Esophagus mucosa (tissue), 1 donor: ENCODE results near the gene SRGAP2. TPM values are rescaled to one million over a fixed set of nuclear protein-coding genes. Genes with fewer than 3 reads are reported as not detected.
"Not testable (repeated sequence)": the region's sequence is repeated elsewhere in the genome, so short reads cannot be mapped to it uniquely, and the experiment has no call there.

Source experiments
- ATAC-seq: fragments of 200-7000 bp; cut with Tn5 transposase; one replicate; pipeline ENCODE4 v1.9.1; 2020
- total RNA-seq: library from RNA; stranded (reverse); gene quantifications from one replicate; pipeline ENCODE4 v1.2.4, GENCODE V29; 2023
- donor health status: DM: yes; HTN: yes; CAD: no.

Gene SRGAP2
- 33.0 TPM for total RNA-seq

DNA sequence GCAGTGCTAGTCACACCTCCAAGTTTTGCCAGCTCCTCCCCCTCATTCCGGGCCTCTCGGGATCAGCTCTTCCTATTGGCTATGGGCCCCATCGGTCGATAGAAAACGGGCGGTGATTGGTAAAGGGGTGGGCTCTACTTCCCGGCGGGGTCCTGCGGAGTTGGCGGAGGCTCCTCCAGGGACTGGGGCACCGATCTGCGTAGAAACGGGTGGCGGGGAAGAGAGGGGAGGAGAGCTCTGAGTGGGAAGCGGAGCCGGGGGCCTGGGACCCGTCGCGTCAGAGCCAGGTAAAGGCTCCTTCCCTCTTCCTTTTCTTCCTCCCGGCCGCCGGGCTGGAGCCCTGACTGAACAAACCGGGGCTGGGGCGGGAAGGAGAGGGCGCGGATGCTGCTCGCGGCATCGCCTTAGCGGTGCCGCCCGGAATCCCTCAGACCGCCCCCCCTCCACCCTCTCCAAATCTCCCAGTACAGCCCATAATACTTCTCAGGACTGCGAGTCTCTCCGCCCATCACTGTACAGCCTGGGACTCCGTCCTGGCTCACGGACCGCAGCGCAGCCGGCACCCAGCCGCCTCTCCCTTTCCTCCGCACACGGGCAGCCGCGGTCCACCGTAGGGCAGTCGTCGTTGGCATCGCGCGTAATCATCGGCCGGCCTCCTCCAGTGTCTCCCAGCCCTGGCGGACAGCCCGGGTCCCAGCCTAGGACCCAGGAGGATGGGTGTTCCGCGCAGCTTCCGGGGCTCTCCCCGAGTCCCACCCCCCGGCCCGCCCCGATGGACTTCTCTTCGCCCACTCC lies at the start of gene SRGAP2:
SRGAP2 (plus strand) TSS at position 178 of the 795 bp plus-strand sequence. CDS start 2,430 bp downstream, outside the sequence.
- peak; percentile 50 for ATAC-seq

DNA sequence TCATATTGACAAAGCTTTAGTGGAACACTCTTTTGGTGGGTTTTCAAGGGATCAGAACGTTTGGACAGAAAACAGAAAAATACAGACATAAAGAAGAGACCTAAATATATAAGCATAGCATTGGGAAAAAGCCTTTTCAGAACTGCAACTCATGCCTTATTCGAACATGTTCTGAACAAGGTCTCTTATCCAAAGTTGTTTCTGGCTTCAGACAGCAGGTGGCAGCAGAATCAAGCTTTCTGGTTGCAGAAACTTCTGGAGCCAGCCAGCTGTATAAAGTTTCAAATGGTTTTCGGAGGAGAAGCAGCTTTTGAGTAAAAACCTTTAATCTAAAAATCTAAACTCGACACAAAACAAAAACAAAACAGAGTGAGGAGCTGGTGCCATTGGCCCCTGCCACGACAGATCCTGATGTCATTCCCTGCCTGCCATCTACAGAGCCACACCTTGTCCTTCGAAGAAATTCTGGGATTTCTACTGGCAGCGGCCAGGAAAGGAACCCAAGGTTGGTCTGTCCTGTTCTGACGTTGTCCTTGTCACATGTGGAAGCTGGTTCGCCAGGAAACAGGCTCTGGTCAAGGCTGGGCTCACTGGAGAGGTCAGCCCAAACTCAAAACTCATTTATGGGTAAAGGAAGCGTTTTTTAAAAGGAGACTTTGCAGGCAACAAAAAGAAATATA lies 35.9 kb upstream of the SRGAP2 start:
- ATAC-seq = peak; percentile 64

DNA sequence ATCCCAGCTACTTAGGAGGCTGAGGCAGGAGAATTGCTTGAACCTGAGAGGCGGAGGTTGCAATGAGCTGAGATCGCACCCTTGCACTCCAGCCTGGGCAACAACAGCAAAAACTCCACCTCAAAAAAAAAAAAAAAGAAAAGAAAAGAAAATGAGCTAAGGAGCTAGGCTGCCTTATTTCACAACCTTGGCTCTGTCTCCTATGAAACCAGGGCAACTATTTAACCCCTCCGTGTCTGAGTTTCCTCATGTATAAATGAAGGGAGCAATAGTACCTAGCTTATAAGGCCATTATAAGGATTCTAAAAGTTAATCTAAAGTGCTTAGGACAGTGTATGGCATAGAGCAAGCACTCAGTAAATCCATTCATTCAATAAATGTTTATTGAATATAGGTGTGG lies 33.5 kb upstream of the SRGAP2 start:
- peak; percentile 71 for ATAC-seq

DNA sequence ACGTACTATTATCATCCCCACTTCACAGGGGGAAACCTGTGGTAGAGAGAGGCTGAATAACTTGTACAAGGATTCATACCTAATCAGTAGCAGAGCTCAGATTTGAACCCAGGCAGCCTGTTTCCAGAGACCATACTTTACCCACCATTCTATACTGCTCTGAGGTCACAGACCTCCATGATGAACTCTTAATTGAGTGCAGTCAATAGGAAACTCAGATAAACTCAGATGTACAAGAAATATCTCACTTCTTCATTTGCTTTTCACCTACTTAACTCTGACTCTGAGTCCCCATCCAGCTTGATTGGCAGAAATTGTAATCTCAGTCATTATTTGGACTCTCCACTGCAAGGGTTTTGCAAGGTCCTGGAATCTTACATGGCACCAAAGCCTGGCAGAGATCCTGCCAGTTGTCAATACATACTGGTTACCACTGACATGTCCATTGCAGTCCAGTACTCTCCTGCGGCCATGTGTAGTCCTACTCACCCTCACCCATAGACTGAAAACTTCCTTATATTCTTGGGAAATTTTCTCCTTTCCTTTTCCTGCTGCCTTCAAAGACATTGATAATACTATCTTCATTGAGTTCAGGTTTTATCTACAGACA lies 30.1 kb upstream of the SRGAP2 start:
- not testable (repeated sequence) for ATAC-seq

DNA sequence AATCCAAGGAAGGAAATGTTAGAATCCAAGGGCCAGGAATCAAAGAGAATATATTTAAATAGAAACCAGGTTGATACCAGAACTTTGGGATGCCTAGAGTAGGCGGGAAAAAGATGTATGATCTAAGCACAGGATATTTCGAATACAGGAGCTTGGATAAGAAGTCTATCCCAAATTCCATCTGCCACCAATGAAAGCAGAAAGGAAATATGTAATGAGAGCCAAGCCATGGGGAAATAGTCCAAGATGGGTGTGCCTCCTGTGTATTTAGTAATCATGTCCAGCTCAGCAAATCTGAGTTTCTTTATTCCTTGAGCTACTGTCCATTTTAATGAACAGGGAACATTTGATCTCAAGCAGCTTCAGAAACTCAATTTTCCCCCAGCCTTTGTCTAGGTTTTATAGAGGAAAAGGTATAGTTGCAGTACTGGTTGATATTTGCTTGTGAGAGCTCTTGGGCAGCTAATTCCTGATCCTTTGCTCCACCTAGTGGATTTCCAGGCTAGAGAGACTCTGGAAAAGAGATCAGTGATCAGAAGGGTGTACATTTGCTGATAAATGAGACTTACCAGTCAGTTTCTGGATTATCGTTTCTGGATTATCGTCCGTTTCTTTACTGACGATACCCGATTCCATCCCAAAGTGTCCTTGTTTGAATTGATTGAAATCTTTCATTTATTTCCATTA lies 29.0 kb upstream of the SRGAP2 start:
- ATAC-seq = not testable (repeated sequence)

DNA sequence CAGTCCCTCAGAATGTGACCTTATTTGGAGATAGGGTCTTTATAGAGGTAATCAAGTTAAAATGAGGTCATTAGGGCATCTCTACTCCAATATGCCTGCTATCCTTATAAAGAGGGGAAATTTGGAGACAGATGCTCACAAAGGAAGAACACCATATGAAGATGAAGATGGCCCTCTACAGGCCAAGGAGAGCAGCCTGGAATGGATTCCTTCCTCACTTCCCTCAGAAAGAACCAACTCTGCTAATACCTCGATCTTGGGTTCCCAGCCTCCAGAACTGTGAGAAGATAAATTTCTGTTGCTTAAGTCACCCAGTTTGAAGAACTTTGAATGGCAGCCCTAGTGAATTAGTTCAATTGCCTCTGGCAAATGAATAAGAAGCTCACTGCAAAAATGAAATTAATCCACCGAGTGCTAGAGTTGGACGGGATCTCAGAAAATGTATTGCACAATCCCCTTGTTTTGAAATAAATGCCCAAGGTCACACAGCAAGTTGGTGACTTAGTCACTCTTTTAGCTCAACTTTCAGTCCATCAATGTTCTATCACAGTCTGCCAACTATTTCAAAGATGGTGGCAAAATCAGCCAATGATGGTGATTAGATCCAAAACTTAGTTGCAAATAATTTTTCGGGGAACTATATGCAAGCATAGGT lies 27.8 kb upstream of the SRGAP2 start:
- peak; percentile 78 for ATAC-seq

DNA sequence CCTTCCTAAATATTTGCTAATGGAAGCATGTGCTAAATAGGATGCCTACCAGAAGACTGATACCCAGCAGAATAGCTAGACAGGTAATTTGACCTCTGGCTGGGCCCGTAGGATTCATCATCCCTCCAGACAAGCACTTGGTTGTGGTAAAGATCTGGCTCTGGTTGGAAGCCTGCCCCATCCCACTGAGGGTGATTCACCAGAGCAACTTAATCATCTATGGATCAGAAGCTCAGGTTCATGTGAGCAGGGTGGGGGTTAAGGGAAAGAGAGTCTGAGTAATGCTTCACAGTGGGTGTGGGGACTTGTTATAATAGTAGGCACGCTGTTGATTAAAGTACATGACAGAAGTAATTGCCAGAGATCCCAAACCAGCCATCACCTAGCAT lies 27.2 kb upstream of the SRGAP2 start:
- ATAC-seq = peak; percentile 94

DNA sequence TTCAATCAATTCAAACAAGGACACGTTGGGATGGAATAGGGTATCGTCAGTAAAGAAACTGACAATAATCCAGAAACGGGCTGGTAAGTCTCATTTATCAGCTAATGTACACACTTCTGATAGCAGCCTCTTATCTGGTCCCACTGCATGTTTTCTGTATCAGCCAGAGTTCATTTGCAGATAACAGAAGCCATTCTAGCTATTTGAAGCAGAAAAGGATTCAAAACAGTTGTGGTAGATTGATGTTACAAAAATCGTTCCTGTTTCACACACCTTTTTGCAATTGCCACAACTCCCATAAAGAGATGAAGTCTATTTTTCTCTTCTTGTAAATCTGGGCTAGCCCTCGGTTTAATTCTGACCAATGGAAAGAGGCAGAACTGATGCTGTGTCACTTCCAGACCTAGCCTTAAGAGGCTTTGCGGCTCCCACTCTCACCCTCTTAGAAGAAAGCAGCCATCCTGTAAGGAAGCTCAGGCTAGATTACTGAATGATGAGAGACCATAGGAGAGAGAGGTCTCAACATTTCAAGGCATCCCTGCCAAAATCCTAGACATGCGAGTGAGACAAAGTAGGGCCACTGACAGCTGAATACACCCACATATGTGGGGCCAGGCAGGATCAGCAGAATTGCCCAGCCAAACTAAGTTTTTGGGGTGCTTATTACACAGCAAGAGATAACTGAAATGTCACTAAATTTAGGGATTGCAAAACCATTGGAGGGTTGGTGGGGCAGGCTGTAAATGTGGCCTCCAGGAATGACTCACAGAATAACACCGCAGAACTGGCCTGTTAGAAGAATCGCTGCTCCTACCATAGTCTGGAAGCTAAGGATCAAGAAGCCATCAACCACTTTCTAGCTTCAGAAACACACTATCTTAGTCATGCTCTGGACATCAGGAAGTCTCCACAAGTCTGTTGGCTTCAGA lies 25.0 kb upstream of the SRGAP2 start:
- ATAC-seq = not testable (repeated sequence)

DNA sequence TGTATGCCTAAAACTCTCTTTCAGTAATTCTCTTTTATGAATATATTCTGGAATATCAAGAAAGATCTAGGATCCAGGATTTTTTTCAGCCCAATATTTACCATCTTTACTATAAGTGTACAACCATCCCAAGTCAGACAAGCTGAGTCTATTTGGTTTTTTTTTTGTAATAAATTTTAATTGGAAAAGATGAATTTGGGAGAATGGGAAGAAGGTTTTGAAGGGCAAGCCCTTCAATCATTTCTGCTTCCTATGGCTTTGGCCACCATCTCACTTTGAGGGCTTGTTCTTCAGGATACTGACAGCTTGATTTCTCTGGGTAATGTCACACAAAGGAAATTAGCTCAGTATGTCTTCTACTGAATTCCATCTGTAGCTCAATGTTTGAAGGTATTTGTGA lies 23.7 kb upstream of the SRGAP2 start:
- not testable (repeated sequence) for ATAC-seq

DNA sequence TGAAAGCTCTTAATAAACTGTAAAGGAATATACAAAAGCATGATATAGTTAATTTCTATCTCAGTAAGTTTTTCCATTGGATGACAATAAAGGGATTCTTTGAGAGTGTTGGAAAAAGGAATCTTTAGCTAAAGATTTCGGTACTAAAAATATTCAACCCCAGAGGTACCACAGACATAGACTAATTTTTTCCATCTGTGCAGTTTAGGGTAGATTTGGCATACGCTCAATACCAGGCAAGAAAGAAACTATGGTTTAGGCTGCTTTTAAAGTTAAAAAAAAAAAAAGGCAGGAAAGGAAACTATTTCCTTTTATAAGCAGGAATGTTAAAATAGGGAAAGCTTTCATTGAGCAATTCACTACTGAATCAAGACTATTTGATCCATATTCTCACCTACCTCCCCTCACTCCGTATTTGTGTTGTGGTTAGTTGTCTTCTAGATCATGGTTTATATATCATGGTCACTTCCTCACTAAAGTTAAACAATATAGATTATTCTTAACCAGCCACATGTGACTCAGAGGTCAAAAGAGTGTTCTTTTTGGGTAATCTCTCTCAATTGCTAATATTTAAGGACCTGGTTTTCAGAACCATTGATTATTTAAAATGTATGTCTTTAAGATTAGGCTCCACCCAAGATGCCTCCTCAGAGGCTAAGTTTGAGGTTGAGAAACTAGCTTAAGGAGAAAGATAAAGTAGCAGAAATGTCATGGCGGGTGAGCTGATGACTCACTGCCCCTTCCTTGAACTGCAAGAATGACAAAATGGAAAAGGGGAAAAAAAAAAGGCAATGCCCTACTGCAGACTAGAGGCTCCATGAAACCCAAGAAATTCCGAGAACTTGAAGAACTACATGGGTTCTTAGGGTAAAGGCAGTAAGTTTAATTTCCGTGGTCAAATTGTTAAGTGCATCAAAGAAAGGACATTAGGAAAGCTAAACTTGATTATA lies 20.7 kb upstream of the SRGAP2 start:
- ATAC-seq = peak; percentile 60

DNA sequence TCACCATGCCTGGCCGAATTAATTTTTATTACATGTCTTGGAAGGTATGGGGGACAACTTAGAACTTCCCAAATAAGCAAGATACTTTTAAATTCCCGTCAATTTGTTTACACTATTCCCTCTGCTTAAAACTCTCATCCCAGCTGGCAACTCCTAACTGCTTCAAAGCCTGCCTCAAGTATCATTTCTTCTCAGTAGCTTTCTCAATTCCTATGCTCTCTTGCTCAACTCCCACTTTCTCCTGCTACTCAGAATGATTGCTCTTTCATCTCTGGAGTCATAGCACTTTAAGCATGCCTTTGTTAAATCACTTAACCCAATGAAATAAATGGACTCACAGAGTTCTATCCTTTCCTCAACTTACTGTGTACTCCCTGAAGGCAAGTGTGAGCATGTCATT lies 19.6 kb upstream of the SRGAP2 start:
- ATAC-seq = peak; percentile 86

DNA sequence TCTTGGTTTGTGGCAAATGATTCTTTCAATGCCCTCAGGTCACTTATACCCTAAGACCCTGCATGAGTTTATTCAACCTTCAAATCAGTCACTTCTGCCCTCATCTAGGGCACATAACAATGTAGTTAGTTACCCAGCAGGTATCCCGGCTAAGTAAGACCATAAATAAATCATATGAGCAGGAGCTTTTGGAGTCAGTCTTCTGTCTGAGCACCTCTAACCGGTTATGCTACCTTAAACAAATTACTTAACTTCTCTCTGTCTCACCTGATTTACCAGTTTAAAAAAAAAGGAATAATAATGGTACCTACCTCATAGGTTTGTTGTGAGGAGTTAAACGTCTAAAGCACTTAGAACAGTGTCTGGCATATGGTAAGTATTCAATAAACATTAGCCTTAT lies 17.6 kb upstream of the SRGAP2 start:
- ATAC-seq = peak; percentile 91

DNA sequence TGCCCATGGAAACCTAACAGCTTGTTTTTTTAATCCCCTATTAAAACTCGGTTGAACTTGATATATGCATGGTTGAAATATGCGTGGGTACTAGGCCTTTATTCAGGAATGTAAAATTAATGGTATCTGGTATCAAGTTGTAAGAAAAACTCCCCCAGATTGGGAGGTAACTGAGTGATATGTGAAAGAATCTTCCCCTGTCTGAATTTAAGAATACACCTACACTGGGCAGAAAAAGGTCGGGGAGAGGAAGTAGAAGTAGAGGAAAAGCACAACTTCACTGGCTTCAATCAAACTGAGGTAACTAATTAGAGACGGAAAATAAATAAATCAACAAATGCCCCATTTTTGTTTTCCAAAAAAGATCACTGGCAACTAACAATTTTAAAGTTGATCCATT lies 16.5 kb upstream of the SRGAP2 start:
- ATAC-seq = not testable (repeated sequence)

DNA sequence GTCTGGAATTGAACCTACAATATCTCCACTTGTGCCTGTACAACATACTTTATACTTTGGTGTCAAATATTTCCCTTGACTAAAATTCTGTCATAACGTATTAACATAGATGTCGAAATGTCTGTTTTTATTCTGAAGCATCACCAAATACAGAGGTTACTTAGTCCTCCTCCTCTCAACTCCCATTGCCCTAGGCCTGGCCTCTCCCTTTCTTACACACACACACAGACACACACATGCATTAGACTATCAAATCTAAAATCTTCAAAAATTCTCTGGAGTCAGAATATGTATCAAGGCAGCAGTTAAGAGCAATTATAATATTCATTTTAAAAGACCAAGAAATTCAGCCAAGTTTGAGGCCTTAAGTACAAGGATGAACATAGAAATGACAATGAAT lies 8.2 kb upstream of the SRGAP2 start:
- not testable (repeated sequence) for ATAC-seq

DNA sequence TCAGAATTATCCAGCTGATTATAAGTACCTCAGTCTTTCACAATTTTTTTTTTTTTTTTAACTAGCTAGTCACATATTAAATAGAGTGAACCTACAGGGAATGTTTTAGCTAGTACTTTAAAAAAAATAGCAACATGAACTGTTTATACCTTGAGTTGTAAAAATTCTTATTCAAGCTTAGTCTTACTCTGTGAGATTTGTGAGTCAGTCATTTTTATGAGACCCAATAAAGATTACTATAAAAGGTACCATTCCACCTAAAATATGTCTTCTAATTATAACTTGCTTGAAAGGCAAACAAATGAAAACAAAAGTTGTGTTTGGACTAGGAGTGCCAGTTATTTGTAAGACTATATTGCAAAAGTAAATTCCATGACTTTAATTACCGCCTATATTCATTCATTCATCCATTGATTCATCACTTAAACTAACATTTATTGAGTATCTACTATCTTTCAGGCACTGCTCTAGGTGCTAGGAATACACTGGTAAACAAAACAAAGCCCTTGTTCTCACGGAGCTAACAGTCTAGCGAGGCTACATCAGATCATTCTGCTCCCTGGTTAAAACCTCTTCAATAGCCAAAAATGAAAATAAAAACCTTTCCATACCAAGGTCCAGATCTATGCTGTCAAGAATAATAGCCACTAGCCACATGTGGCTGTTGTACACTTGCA lies 6.5 kb upstream of the SRGAP2 start:
- not testable (repeated sequence) for ATAC-seq

DNA sequence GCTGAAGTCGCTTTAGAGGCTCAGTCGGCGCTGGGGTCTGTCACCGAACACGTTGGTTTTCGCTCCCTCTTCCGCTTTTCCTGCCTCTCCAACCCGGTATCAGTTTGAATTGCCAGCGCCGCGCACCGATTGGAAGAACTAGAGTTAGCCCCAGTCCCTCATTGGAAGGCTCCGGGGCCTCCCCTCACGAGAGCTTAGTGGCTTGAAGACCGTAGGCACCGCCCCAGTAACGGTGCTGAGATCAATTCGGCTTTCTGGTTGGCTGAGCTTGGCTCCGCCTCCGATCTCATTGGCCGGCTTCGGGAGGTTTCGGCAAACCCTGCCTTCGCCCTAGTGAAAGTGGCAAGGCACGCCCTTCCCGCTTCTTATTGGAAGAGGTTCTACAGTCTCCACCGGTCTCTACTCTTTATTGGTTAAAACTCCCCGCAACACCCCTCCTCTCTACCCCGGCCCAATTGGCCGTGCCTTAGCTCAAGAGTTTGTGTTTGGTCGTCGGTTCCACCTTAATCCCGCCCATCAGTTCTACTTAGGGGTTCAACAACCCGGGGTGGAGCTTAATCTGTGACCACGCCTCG lies 465 bp upstream of the SRGAP2 start, which contains the start of gene FAM72A:
FAM72A (minus strand) TSS at position 51 of the 575 bp plus-strand sequence. CDS start 814 bp downstream, outside the sequence.
- peak; percentile 93 for ATAC-seq

DNA sequence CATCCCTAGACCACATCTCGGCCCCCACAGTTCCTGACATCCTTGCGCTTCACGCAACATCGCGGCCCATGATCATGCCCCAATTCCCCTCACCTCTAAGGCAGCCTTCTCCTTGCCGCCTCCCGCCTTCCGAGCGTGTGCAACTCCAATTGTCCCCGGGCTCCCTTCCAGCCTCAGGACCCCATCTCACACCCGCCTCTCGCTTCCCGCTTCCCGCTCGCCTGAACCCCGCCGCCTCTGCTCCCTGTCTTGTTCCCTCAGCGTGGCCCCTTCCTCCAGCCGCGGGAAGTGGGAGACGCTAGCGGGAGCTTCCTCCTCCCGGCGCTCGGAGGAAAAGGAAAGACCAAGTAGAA lies 794 bp downstream of the SRGAP2 start:
- not testable (repeated sequence) for ATAC-seq

DNA sequence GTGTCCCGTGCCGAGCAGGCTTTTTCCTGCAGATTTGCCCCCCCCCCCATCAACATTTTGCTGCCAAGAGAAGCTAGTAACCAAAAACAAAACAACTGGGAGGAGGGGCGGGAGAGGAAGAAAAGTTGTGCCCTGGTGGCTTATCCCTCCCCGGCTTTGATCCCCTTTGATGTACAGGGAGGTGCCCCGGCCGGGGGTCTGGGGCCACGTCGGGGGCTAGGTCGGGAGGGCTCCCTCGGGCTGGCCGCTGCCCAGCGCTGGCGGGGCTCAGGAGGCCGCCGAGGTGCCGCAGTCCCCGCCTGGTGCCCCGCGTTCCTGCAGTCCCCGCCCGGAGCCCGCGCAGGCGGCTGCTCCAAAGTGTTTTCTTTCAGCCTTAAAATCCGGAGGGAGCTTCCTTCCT lies 1.5 kb downstream of the SRGAP2 start:
- ATAC-seq = not testable (repeated sequence)

DNA sequence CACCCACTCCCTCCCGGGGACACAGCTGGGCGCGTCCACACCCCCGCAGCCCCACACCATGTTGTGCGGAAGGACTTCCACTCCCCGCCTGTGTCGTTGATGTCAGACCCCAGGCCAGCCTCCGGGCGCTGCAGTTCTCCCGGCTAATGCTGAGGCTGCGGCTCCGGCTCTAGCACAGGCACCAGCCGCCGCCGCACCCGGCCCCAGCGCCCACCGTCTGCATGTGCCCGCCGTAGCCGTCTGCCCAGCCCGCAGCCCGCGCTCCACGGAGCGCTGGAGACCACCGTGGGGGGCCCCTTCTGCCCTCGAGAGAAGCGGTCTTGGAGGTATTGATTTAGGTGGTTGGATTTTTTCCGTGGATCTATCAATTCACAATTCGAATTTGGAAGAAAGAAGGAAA lies 2.2 kb downstream of the SRGAP2 start:
- not testable (repeated sequence) for ATAC-seq
